Psoas muscle (tissue), 8 donors: ENCODE measurements around the gene COL26A1. TPM values are rescaled to one million over a fixed set of nuclear protein-coding genes. Genes with fewer than 3 reads are reported as not detected.
"Not testable (repeated sequence)": the region's sequence is repeated elsewhere in the genome, so short reads cannot be mapped to it uniquely, and the experiment has no call there.

Source experiments
- ATAC-seq, 4 donors: fragments of 200-7000 bp; cut with Tn5 transposase; one replicate each; pipeline ENCODE4 v1.9.1; 2020; ENCODE audit warnings: moderate library complexity in 3 of 4, mild to moderate bottlenecking in 2 of 4
- DNase-seq, 2 donors: peaks; one replicate each; pipeline ENCODE4 v3.0.0-alpha.2; 2020
- H3K27ac ChIP-seq: fragments of 200-600 bp; one replicate; pipeline ENCODE4 v1.8.0; 2022
- H3K27me3 ChIP-seq, 3 donors: fragments of 200-600 bp in 1 of 3; one replicate each; pipeline versions ENCODE4 v1.6.1 to v1.8.0; 2013 to 2022; ENCODE audit warnings: low read length in 2 of 3, mild to moderate bottlenecking in 2 of 3, moderate library complexity in 1 of 3; ENCODE audit not compliant: insufficient read depth in 3 of 3
- H3K36me3 ChIP-seq, 2 donors: fragments of 200-600 bp in 1 of 2; one replicate each; pipeline versions ENCODE4 v1.6.1 to v1.8.0; 2013 to 2022; ENCODE audit warnings: low read depth in 1 of 2, mild to moderate bottlenecking in 1 of 2, moderate library complexity in 1 of 2; ENCODE audit not compliant: insufficient read depth in 1 of 2
- H3K4me1 ChIP-seq: fragments of 200-600 bp; one replicate; pipeline ENCODE4 v1.8.0; 2022
- H3K4me3 ChIP-seq: fragments of 200-600 bp; one replicate; pipeline ENCODE4 v1.8.0; 2022; ENCODE audit warnings: mild to moderate bottlenecking
- H3K9me3 ChIP-seq: fragments of 200-600 bp; one replicate; pipeline ENCODE4 v1.8.0; 2022
- CTCF ChIP-seq: fragments of 200-600 bp; IDR thresholded peaks from one replicate; pipeline ENCODE4 v1.8.0; 2022; ENCODE audit warnings: antibody characterized with exemption
- WGBS, 3 donors: extraction: QIAGEN DNeasy Blood & Tissue Kit; methylation state at CpG; one replicate each; pipeline versions ENCODE4 v1.1.6 to v1.1.7; 2013; 5-methylcytosine and 5-hydroxymethylcytosine counted together
- intact Hi-C, 2 donors: fragments of 100-400 bp; cut with DNase I; formaldehyde crosslinking; loops; one replicate each; pipeline versions ENCODE4 v1.11.0 to v1.14.2; 2022
- polyA plus RNA-seq, 3 donors: library from polyadenylated mRNA; stranded (reverse); fragments of 200-250 nt; gene quantifications; one replicate each; pipeline ENCODE4 v1.2.3, GENCODE V29; 2013
- total RNA-seq, 4 donors: library from RNA; stranded (reverse); fragmentation: NEBNext Ultra II Directional in 2 of 4; extraction: Animal tissue kit (Norgen Biotek cat#: 25700) in 2 of 4; gene quantifications; one replicate each; pipeline versions ENCODE4 v1.2.1 to v1.2.4, GENCODE V29; 2021 to 2023
- donor health status: healthy with polysubstance abuse.
- donor health status: DM: no; HTN: no; CAD: no; lungs with moderate emphysema.
- donor health status: Bipolar disorder and iron deficiency.
- donor health status: healthy.
- donor health status: DM: yes; HTN: yes; CAD: no.
- donor health status: DM: no; HTN: no; CAD: no.
- donor health status: DM: no; HTN: no; CAD: no.
- donor health status: DM: yes; HTN: yes; CAD: no.

Gene COL26A1
- total and polyA plus RNA-seq, 7 donors, result 0.03 TPM; not detected in 6

GRCh38 chr7:101468546-101469275 lies 106.0 kb downstream of the COL26A1 start:
- no peak for TF ChIP-seq CTCF
- no peaks in the 10 kb centered on the region for H3K36me3 ChIP-seq
- no peaks in the 10 kb centered on the region for H3K9me3 ChIP-seq
- 62 to 69% (median 64%) methylated on average over 14 of the region's 14 CpGs for WGBS, 3 donors
- H3K4me3 ChIP-seq, result no peak overlapping the region
- no peak overlapping the region for H3K27ac ChIP-seq
- H3K4me1 ChIP-seq, result no peaks in the 10 kb centered on the region
- intact Hi-C loops, result no loop called here
- DNase-seq (no peak), ATAC-seq (no peak)
- H3K27me3 ChIP-seq, result peaks cover 0 to 3% (median 0%) of the 10 kb centered on the region in 3 donors

GRCh38 chr7:101470668-101471487 lies 108.2 kb downstream of the COL26A1 start:
- no peak for ATAC-seq

GRCh38 chr7:101474178-101474577 lies 111.5 kb downstream of the COL26A1 start:
- 55 to 66% (median 57%) methylated on average over 5 of the region's 5 CpGs for WGBS, 3 donors
- intact Hi-C loops, result no loop called here
- DNase-seq (no peak), ATAC-seq (no peak)
- H3K4me1 ChIP-seq, result no peaks in the 10 kb centered on the region
- H3K9me3 ChIP-seq, result peaks cover 9% of the 10 kb centered on the region
- no peak overlapping the region for H3K4me3 ChIP-seq
- no peaks in the 10 kb centered on the region for H3K36me3 ChIP-seq
- TF ChIP-seq CTCF, result no peak
- H3K27me3 ChIP-seq, result peaks cover 0 to 3% (median 0%) of the 10 kb centered on the region in 3 donors
- H3K27ac ChIP-seq, result no peak overlapping the region

More at GRCh38 chr7:101470668-101471487, 108.2 kb downstream of the COL26A1 start:
- intact Hi-C loops, result no loop called here
- Histone ChIP-seq H3K9me3 (no peaks in the 10 kb centered on the region), H3K27me3 (peaks cover 0 to 3% (median 0%) of the 10 kb centered on the region in 3 donors), H3K27ac (no peak overlapping the region), H3K36me3 (no peaks in the 10 kb centered on the region), H3K4me3 (no peak overlapping the region), H3K4me1 (no peaks in the 10 kb centered on the region)
- no peak for TF ChIP-seq CTCF
- DNase-seq, result no peak
- WGBS, 3 donors, result 69 to 72% (median 72%) methylated on average over 9 of the region's 9 CpGs

GRCh38 chr7:101475691-101476090 lies 113.0 kb downstream of the COL26A1 start:
- H3K36me3 ChIP-seq, DNase-seq, intact Hi-C loops, H3K4me1 ChIP-seq, H3K4me3 ChIP-seq, H3K27me3 ChIP-seq, ATAC-seq, H3K27ac ChIP-seq: not testable (repeated sequence)
- peaks cover 19% of the 10 kb centered on the region for H3K9me3 ChIP-seq
- 78 to 91% (median 88%) methylated on average over 2 of the region's 2 CpGs for WGBS, 3 donors

GRCh38 chr7:101479217-101479616 lies 116.5 kb downstream of the COL26A1 start:
- H3K36me3 ChIP-seq, result no peaks in the 10 kb centered on the region
- no peak overlapping the region for H3K4me3 ChIP-seq
- no peaks in the 10 kb centered on the region for H3K27me3 ChIP-seq
- TF ChIP-seq CTCF, result no peak
- H3K4me1 ChIP-seq, result no peaks in the 10 kb centered on the region
- DNase-seq (no peak), ATAC-seq (no peak)
- intact Hi-C loops, result no loop called here
- WGBS, 3 donors, result 91 to 100% (median 92%) methylated on average over 1 of the region's 1 CpG
- H3K27ac ChIP-seq, result no peak overlapping the region
- peaks cover 19% of the 10 kb centered on the region for H3K9me3 ChIP-seq

- intact Hi-C loops, DNase-seq, H3K4me3 ChIP-seq, H3K27ac ChIP-seq, ATAC-seq, H3K36me3 ChIP-seq, H3K9me3 ChIP-seq, H3K4me1 ChIP-seq: not testable (repeated sequence)
- peaks cover 0 to 43% (median 7%) of the 10 kb centered on the region in 3 donors for H3K27me3 ChIP-seq
- WGBS, 3 donors, result 32 to 63% (median 36%) methylated on average over 7 of the region's 7 CpGs
Observed at GRCh38 chr7:101486056-101486432, 123.4 kb downstream of the COL26A1 start.
